ENCODE data around the gene CSPG4. TPM values are rescaled to one million over a fixed set of nuclear protein-coding genes. Genes with fewer than 3 reads are reported as not detected.

The CSPG4 gene
- total and polyA plus RNA-seq, 2 of the 4 experiments (the other 2 are of a cell fraction): 12.4 to 28.4 TPM

DNA sequence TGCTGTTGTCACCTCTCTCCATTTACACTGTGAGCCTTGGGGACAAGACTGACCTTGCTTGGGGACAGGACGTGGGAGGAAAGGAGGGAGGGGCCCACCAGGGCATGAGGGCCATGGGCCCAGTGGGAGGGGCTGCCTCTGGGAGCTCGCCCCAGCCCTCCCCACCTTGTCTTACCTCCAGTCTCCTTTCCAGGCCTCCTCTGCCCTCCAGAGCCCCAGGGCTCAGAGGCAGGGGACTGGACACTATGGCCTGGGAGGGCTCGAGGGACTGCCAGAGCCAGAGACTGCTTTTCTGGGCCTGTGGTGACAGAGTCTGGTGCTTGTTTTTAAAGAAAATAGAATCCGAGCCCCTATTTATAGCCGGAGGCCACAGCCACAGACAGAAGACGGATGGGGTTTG is 10.2 kb downstream of the CSPG4 start:
- no TSS peak for BruUV-seq (replicated peaks)
- Histone ChIP-seq H2AK9ac (replicated peaks; ENCODE audit: low read depth, low read length, poor library complexity) (no peak overlapping the region), H2BK5ac (ENCODE audit: low read depth, low read length, poor library complexity, severe bottlenecking) (no peak overlapping the region), H3K23ac (ENCODE audit: low read depth, low read length) (no peak overlapping the region), H2AK5ac (ENCODE audit: low read depth, low read length) (peak overlapping the region; percentile 50; the same call in 1 of the 2 replicates), H3K4me2 (ENCODE audit: low read depth, low read length) (no peak overlapping the region), H3K27me3 (ENCODE audit: control insufficient read depth, insufficient read depth, low read length) (no peaks in the 10 kb centered on the region), H3K14ac (replicated peaks; ENCODE audit: low read depth, low read length) (no peak overlapping the region), H3K27ac (ENCODE audit: insufficient read depth, low read length) (no peak overlapping the region), H2BK20ac (ENCODE audit: low read depth, low read length) (no peak overlapping the region), H2AFZ (replicated peaks; ENCODE audit: low read length, poor library complexity) (no peak overlapping the region), H3K4me1 (ENCODE audit: control insufficient read depth, insufficient read depth, low read length) (peaks cover 19% of the 10 kb centered on the region), H4K91ac (ENCODE audit: insufficient read depth, low read depth, low read length) (no peak overlapping the region), H3K18ac (ENCODE audit: low read depth, low read length) (no peak overlapping the region), H3K9me3 (ENCODE audit: control insufficient read depth, insufficient read depth, low read length) (no peaks in the 10 kb centered on the region), H3K9me1 (ENCODE audit: insufficient read depth, low read length) (peaks cover 6% of the 10 kb centered on the region; the same call in 1 of the 2 replicates), H4K5ac (ENCODE audit: low read depth, low read length) (no peak overlapping the region), H3K56ac (ENCODE audit: extremely low read depth, insufficient read depth, low read length) (no peak overlapping the region), H2BK120ac (ENCODE audit: low read depth, low read length) (no peak overlapping the region), H3K36me3 (ENCODE audit: control insufficient read depth, insufficient read depth, low read length) (0 out of 2 replicates have a peak, but pooled peaks cover 1% of the 10 kb centered on the region), H2BK15ac (ENCODE audit: low read depth, low read length) (no peak overlapping the region), H4K8ac (ENCODE audit: low read depth in 2 of 2, low read length in 2 of 2) (no peak overlapping the region), H3K9ac (ENCODE audit: low read depth, low read length) (no peak overlapping the region), H4K20me1 (ENCODE audit: insufficient read depth, low read length) (peaks cover 9% of the 10 kb centered on the region), H3K4me3 (ENCODE audit: insufficient read depth, low read depth, low read length) (no peak overlapping the region), H3K79me1 (ENCODE audit: low read depth in 1 of 2, low read length in 2 of 2) (peaks cover 5 to 58% of the 10 kb centered on the region in 2 experiments), H3K4ac (ENCODE audit: low read depth, low read length) (0 out of 2 replicates have a peak overlapping the region, but pooled peaks have one; percentile 5)
- CTCF ChIA-PET: no interaction called here
- ATAC-seq (ENCODE audit: low read depth) (no peak), DNase-seq (no peak)
- intact Hi-C loops (cut with micrococcal nuclease) (no loop called here), dilution Hi-C loops (cut with HindIII; ENCODE audit: low sequenced_read_pairs, unreplicated experiment) (no loop called here), in situ Hi-C loops (cut with MboI; ENCODE audit: low sequenced_read_pairs) (no loop called here)
- POLR2A ChIA-PET (ENCODE audit: unreplicated experiment): no interaction called here
- no peak for TF ChIP-seq CHD1 (IDR thresholded peaks at IDR 0.05; ENCODE audit: low read depth, low read length)
- TF ChIP-seq, protein P1, sequence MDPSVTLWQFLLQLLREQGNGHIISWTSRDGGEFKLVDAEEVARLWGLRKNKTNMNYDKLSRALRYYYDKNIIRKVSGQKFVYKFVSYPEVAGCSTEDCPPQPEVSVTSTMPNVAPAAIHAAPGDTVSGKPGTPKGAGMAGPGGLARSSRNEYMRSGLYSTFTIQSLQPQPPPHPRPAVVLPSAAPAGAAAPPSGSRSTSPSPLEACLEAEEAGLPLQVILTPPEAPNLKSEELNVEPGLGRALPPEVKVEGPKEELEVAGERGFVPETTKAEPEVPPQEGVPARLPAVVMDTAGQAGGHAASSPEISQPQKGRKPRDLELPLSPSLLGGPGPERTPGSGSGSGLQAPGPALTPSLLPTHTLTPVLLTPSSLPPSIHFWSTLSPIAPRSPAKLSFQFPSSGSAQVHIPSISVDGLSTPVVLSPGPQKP (IDR thresholded peaks at IDR 0.05; ENCODE audit: borderline replicate concordance, low read depth, low read length): no peak
- no peak for TF ChIP-seq MXI1 (IDR thresholded peaks at IDR 0.05; ENCODE audit: borderline replicate concordance, low read depth, low read length)
- no peak for TF ChIP-seq NFE2L2 (IDR thresholded peaks at IDR 0.05; ENCODE audit: low read depth, low read length)
- TF ChIP-seq POLR2A (IDR thresholded peaks at IDR 0.05; ENCODE audit: low read depth, low read length): no peak
- TF ChIP-seq MAZ (IDR thresholded peaks at IDR 0.05; ENCODE audit: borderline replicate concordance, low read depth, low read length): no peak
- no peak for TF ChIP-seq RCOR1 (IDR thresholded peaks at IDR 0.05; ENCODE audit: insufficient replicate concordance, low read length)
- TF ChIP-seq, protein P2, sequence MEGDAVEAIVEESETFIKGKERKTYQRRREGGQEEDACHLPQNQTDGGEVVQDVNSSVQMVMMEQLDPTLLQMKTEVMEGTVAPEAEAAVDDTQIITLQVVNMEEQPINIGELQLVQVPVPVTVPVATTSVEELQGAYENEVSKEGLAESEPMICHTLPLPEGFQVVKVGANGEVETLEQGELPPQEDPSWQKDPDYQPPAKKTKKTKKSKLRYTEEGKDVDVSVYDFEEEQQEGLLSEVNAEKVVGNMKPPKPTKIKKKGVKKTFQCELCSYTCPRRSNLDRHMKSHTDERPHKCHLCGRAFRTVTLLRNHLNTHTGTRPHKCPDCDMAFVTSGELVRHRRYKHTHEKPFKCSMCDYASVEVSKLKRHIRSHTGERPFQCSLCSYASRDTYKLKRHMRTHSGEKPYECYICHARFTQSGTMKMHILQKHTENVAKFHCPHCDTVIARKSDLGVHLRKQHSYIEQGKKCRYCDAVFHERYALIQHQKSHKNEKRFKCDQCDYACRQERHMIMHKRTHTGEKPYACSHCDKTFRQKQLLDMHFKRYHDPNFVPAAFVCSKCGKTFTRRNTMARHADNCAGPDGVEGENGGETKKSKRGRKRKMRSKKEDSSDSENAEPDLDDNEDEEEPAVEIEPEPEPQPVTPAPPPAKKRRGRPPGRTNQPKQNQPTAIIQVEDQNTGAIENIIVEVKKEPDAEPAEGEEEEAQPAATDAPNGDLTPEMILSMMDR (conservative IDR thresholded peaks at IDR 0.05; ENCODE audit: low read depth, low read length): no peak
- TF ChIP-seq CEBPB (IDR thresholded peaks at IDR 0.05; ENCODE audit: low read depth, low read length): no peak
- no peak for TF ChIP-seq SMC3 (IDR thresholded peaks at IDR 0.05; ENCODE audit: low read depth, low read length)
- TF ChIP-seq RFX5 (IDR thresholded peaks at IDR 0.05; ENCODE audit: low read depth, low read length): no peak
- TF ChIP-seq MAFK (IDR thresholded peaks at IDR 0.05; ENCODE audit: low read depth, low read length): no peak
- TF ChIP-seq FOS (IDR thresholded peaks at IDR 0.05; ENCODE audit: low read depth, low read length): no peak
- TF ChIP-seq, protein P3, sequence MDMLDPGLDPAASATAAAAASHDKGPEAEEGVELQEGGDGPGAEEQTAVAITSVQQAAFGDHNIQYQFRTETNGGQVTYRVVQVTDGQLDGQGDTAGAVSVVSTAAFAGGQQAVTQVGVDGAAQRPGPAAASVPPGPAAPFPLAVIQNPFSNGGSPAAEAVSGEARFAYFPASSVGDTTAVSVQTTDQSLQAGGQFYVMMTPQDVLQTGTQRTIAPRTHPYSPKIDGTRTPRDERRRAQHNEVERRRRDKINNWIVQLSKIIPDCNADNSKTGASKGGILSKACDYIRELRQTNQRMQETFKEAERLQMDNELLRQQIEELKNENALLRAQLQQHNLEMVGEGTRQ (IDR thresholded peaks at IDR 0.05; ENCODE audit: low read depth, low read length): no peak
- TF ChIP-seq RAD21 (IDR thresholded peaks at IDR 0.05; ENCODE audit: low read length): no peak
- no peak for TF ChIP-seq BHLHE40 (IDR thresholded peaks at IDR 0.05; ENCODE audit: low read depth, low read length)
- WGBS, 2 experiments (ENCODE audit: extremely low coverage in 2 of 2, insufficient read length in 1 of 2): no CpG with 5 or more reads among the region's 6 CpGs

Data from IMR-90 (cell line).